ENCODE data around the gene CSNK2A2.

The CSNK2A2 gene

DNA sequence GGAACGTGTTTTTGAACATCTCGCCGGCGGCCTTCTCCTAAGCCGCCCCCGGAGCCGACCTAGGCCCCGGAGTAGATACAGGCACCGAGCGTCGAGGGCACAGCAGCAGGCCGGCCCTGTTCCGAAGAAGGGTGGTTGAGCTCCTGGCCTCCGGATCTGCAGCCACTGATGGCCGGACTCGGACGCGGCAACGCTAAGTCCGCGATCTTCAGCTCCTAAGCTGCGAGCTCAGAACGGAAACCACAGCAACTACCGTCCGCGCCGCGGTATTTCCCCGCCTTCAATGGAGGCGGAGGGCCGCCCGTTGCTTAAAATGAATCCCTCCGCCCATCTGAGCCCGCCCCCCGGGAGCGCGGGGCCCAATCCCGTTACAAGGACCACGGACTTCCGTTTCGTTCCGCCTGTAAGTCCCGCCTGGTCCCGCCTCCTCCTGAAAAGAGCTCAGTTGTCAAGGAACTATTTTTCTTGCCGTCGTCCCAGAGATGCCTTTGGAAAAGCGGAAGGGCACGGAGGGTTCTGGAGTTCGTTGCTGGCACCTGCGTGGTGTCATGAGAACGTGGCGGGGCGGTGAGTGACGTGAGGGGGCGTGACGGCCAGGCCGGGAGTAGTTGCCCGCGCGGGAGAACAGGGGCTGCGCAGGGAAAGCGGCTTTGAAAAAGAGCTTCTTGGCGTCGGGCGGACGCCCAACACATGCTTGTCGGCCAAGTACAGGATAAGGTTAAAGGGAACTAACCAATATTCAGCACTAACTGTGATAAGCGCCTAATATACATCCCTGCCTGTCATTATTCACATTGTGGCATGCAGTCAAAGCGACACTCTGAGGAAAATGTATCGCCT, 68.6 kb downstream of the CSNK2A2 start, which contains the start of gene CFAP20:
Gene CFAP20, minus strand, starts transcription at position 285 of the 840 bp plus-strand sequence. Its CDS starts 266 bp downstream, at position 19.
- TF ChIP-seq, protein P1, sequence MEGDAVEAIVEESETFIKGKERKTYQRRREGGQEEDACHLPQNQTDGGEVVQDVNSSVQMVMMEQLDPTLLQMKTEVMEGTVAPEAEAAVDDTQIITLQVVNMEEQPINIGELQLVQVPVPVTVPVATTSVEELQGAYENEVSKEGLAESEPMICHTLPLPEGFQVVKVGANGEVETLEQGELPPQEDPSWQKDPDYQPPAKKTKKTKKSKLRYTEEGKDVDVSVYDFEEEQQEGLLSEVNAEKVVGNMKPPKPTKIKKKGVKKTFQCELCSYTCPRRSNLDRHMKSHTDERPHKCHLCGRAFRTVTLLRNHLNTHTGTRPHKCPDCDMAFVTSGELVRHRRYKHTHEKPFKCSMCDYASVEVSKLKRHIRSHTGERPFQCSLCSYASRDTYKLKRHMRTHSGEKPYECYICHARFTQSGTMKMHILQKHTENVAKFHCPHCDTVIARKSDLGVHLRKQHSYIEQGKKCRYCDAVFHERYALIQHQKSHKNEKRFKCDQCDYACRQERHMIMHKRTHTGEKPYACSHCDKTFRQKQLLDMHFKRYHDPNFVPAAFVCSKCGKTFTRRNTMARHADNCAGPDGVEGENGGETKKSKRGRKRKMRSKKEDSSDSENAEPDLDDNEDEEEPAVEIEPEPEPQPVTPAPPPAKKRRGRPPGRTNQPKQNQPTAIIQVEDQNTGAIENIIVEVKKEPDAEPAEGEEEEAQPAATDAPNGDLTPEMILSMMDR (IDR thresholded peaks at IDR 0.05; ENCODE audit: control extremely low read depth, extremely low read depth, low read depth, missing control alignments), result no peak
- POLR2A ChIA-PET, result interaction anchor here (0.7 to 1.2 kb wide), 8 partner anchors 10 to 394 kb away, joined by 3 to 6 read pairs (median 3); partner anchors contain the start of genes KATNB1, USB1 and ZNF319
- CTCF ChIA-PET, result interaction anchor here (1.2 to 2.5 kb wide), 5 partner anchors 8 to 55 kb away, joined by 4 to 6 read pairs (median 5); no protein-coding TSS in a partner anchor
- DNase-seq (ENCODE audit: extremely low spot score), result peak; percentile 95

DNA sequence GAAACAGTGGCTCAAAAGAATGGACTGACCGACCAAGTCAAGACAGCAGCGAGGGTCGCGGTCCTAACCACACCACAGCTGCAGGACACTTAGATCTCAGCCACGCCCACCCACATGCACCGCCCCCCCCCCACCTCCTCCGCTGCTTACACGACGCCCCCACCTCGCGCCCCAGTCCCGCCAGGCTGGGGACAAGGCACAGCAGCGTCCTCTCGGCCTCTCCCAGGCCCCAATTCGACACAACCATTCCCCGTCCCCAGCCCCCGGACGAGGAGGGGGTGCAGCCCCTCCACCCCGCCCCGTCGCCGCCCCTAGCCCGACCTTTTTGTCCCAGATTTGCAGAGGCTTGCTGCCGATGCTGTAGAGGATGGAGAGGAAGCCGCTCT, 69.2 kb downstream of the CSNK2A2 start:
- peak; percentile 38 for DNase-seq (ENCODE audit: extremely low spot score)
- ChIA-PET CTCF (interaction anchor here (1.2 to 2.5 kb wide), 5 partner anchors 9 to 31 kb away, joined by 4 to 9 read pairs (median 6); no protein-coding TSS in a partner anchor), POLR2A (interaction anchor here (1.0 to 1.2 kb wide), 4 partner anchors 19 to 391 kb away, joined by 3 to 6 read pairs (median 4); partner anchors contain the start of genes USB1 and ZNF319)
- TF ChIP-seq, protein P1 (IDR thresholded peaks at IDR 0.05; ENCODE audit: control extremely low read depth, extremely low read depth, low read depth, missing control alignments), result no peak

DNA sequence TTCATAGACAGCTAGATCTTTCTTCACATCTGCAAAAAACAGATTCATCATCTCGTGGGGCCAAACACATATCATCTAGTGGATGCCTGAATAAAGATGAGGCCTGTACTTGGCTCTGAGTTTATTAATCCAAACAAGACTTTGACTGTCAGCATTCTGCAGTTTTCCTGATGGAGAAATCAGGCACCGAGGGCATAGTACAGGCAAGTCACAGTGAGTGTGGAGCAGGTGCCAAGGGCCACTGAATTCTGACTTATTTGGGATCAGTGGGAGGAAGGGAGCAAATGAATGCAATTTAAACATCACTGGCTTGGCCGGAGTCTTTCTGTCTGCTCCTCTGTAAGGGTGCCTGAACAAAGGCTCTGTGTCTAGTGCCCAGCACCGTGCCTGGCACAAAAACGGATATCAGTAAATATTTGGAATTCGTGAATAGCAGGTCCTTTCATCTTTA, 69.7 kb downstream of the CSNK2A2 start:
- TF ChIP-seq, protein P1 (IDR thresholded peaks at IDR 0.05; ENCODE audit: control extremely low read depth, extremely low read depth, low read depth, missing control alignments), result no peak
- ChIA-PET POLR2A (no interaction called here), CTCF (interaction anchor here (0.9 to 2.5 kb wide), 8 partner anchors 10 to 230 kb away, joined by 3 to 9 read pairs (median 3); no protein-coding TSS in a partner anchor)
- no peak for DNase-seq (ENCODE audit: extremely low spot score)

DNA sequence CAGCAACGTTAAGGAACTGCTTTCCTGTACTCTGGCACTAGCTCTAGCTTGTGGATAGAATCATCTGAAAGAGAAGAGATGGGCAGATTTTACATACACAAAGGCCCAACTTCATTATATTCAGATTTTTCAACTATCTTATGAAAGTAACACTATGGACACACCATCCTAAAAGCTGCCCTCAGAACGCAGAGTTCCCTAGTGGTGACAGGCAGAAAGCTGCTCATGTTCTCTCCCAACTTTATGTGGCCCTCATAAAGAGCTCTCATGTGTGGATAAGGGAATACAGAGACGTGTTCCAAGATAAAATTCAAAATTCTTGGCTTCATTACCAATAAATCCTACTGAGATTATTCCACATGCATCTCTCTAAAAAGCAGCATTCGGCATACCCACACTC, 70.3 kb downstream of the CSNK2A2 start:
- no peak for DNase-seq (ENCODE audit: extremely low spot score)
- ChIA-PET POLR2A (no interaction called here), CTCF (interaction anchor here (0.8 to 2.5 kb wide), 11 partner anchors 9 to 230 kb away, joined by 3 to 9 read pairs (median 3); no protein-coding TSS in a partner anchor)
- TF ChIP-seq, protein P1 (IDR thresholded peaks at IDR 0.05; ENCODE audit: control extremely low read depth, extremely low read depth, low read depth, missing control alignments), result no peak

DNA sequence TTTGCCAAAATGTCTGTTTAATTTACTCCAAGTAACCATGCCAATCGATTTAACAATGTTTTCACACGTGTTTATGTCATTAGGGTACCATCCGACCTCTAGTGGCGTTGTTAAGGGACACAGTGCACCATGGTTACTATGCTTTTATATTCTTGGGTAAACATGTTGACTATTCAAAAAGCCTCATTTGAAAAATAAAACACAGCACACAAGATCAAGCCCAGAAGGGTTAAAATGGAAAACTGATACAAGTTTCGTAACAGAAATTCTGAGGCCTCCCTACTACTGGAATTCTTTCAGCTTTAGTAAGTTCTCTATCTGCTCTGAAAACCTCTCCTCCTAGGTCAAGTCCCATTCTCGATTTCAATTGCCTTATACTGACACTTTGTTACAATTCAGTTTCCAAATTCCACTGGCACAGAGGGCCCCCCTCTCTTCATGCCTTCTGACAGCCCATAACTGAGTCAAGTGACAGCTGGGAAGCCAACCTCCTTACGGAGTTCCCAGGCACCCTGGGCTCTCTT, 70.8 kb downstream of the CSNK2A2 start:
- TF ChIP-seq, protein P1 (IDR thresholded peaks at IDR 0.05; ENCODE audit: control extremely low read depth, extremely low read depth, low read depth, missing control alignments), result peak; percentile 21
- ChIA-PET POLR2A (no interaction called here), CTCF (interaction anchor here (0.7 to 2.5 kb wide), 17 partner anchors 9 to 550 kb away, joined by 3 to 9 read pairs (median 3); no protein-coding TSS in a partner anchor)
- DNase-seq (ENCODE audit: extremely low spot score), result no peak

DNA sequence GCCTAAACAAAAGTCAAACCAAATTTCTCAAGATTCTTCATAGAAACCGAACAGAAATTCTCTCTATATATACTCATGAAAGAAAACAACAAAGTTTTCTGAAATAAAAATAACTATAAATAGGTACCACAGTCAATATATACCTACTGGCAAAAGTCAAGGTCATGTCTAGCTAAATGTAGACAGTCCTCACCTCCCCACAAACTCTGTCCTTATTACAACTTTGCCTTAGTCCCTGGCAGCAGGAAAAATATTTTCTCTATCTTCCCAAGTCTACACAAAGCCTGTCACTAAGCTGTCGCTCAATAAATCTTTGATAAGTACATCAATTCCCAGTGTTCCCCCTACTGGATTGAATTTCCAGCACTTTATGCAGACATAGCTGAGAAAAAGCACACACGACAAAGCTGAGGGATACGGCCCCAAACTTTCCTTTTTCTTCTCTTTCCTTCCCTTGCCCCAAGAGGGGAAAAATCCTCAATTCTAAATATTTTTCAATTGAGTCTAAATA, 71.4 kb downstream of the CSNK2A2 start:
- ChIA-PET CTCF (interaction anchor here (0.7 to 2.5 kb wide), 10 partner anchors 10 to 550 kb away, joined by 3 to 9 read pairs (median 4); no protein-coding TSS in a partner anchor), POLR2A (no interaction called here)
- TF ChIP-seq, protein P1 (IDR thresholded peaks at IDR 0.05; ENCODE audit: control extremely low read depth, extremely low read depth, low read depth, missing control alignments), result no peak
- DNase-seq (ENCODE audit: extremely low spot score), result no peak
